ENCODE results near the gene C11orf68.

- TF ChIP-seq CTCF (IDR thresholded peaks at IDR 0.05) (no peak), POLR2A (IDR thresholded peaks at IDR 0.05) (no peak)
Measured at GRCh38 chr11:65903068-65903481, 15.8 kb downstream of the C11orf68 start.
